OCI-LY7 (cell line): ENCODE measurements around the gene MEIS2. TPM values are rescaled to one million over a fixed set of nuclear protein-coding genes. Genes with fewer than 3 reads are reported as not detected.

Experiments used
- BruUV-seq: library from RNA; stranded (reverse); fragments of 400-500 nt; replicated peaks from 2 replicates; lab custom pipeline; 2021; lab: Mats Ljungman, UMichigan
- CTCF ChIA-PET: fragments of 300-600 bp; sonication (Branson Sonifier 250); formaldehyde crosslinking; loops from one replicate; lab custom pipeline; 2022; ENCODE audit warnings: antibody characterized with exemption; ENCODE audit not compliant: unreplicated experiment; lab: Charles Lee
- POLR2A ChIA-PET: fragments of 300-600 bp; sonication (Branson Sonifier 250); formaldehyde crosslinking; loops from one replicate; lab custom pipeline; 2022; ENCODE audit warnings: antibody characterized with exemption; lab: Charles Lee
- DNase-seq: peaks from one replicate; pipeline ENCODE4 v3.0.0-alpha.2; 2015; ENCODE audit warnings: low spot score
- H2AFZ ChIP-seq: fragments of 200-600 bp; sonication (generic), shearing (Covaris generic); 2 replicates; pipeline ENCODE4 v1.6.1; 2014; ENCODE audit warnings: mild to moderate bottlenecking, antibody characterized with exemption, low read length, moderate library complexity
- H3K27ac ChIP-seq: fragments of 200-600 bp; sonication (generic); 2 replicates; pipeline ENCODE4 v1.5.1; 2014; ENCODE audit warnings: mixed run types, low read depth, mild to moderate bottlenecking, moderate library complexity, low read length, inconsistent platforms; ENCODE audit not compliant: poor library complexity, severe bottlenecking
- H3K36me3 ChIP-seq: fragments of 200-600 bp; sonication (generic); 2 replicates; pipeline ENCODE4 v1.6.1; 2014; ENCODE audit warnings: mild to moderate bottlenecking, antibody characterized with exemption, low read length, moderate library complexity, mixed read lengths; ENCODE audit not compliant: insufficient read depth
- H3K4me1 ChIP-seq: fragments of 200-600 bp; sonication (generic); 2 replicates; pipeline ENCODE4 v1.5.1; 2014; ENCODE audit warnings: mild to moderate bottlenecking, low read length; ENCODE audit not compliant: insufficient read depth, poor library complexity, severe bottlenecking
- H3K4me2 ChIP-seq: fragments of 200-600 bp; sonication (generic); 2 replicates; pipeline ENCODE4 v1.6.1; 2014; ENCODE audit warnings: mild to moderate bottlenecking, low read length
- H3K4me3 ChIP-seq: fragments of 200-600 bp; sonication (generic); 2 replicates; pipeline ENCODE4 v1.5.1; 2014; ENCODE audit warnings: mild to moderate bottlenecking, low read depth, low read length; ENCODE audit not compliant: poor library complexity, severe bottlenecking
- H3K79me2 ChIP-seq: fragments of 200-600 bp; sonication (generic); 2 replicates; pipeline ENCODE4 v1.6.1; 2016; ENCODE audit warnings: low read depth, mild to moderate bottlenecking, low read length, moderate library complexity, mixed read lengths; ENCODE audit not compliant: insufficient read depth
- H3K9me2 ChIP-seq: fragments of 200-600 bp; sonication (generic); 2 replicates; pipeline ENCODE4 v1.6.1; 2016; ENCODE audit warnings: mild to moderate bottlenecking, low read length, mixed read lengths; ENCODE audit not compliant: insufficient read depth
- H3K9me3 ChIP-seq: fragments of 200-600 bp; sonication (generic); 2 replicates; pipeline ENCODE4 v1.6.1; 2014; ENCODE audit warnings: mild to moderate bottlenecking, mixed run types, low read length, mixed read lengths
- H4K20me1 ChIP-seq: fragments of 200-600 bp; sonication (generic); 2 replicates; pipeline ENCODE4 v1.6.1; 2014; ENCODE audit warnings: mild to moderate bottlenecking, antibody characterized with exemption, low read length, moderate library complexity, mixed read lengths; ENCODE audit not compliant: insufficient read depth
- CTCF ChIP-seq: fragments of 200-600 bp; sonication (generic); conservative IDR thresholded peaks from 2 replicates; pipeline ENCODE4 v1.5.1; 2014; ENCODE audit warnings: mild to moderate bottlenecking, antibody characterized with exemption, low read length, moderate library complexity, mixed read lengths
- EZH2phosphoT487 ChIP-seq: fragments of 200-600 bp; sonication (generic); IDR thresholded peaks from 2 replicates; pipeline ENCODE4 v1.6.1; 2018; ENCODE audit warnings: low read depth, borderline replicate concordance, mild to moderate bottlenecking, mixed run types, antibody characterized with exemption, low read length, moderate library complexity, mixed read lengths
- intact Hi-C: fragments of 100-400 bp; cut with micrococcal nuclease; formaldehyde crosslinking; loops from one replicate; pipeline ENCODE4 v1.10.0; 2022; ENCODE audit not compliant: unreplicated experiment
- total RNA-seq, 2 experiments: library from RNA; depleted of rRNA in 1 of 2; stranded (reverse); fragments of >200 nt in 1 of 2; shearing (Covaris generic) in 1 of 2; gene quantifications; 2 replicates each; pipeline ENCODE4 v1.2.3, GENCODE V29; 2014 to 2022

Gene MEIS2
- total RNA-seq, 2 experiments from 2014 or later: 31.0 to 35.8 TPM

- Histone ChIP-seq H3K27ac (no peak overlapping the region), H3K4me3 (no peak overlapping the region), H3K4me1 (no peaks in the 10 kb centered on the region), H2AFZ (no peak overlapping the region), H3K79me2 (no peaks in the 10 kb centered on the region), H4K20me1 (no peaks in the 10 kb centered on the region), H3K9me2 (no peaks in the 10 kb centered on the region), H3K36me3 (peaks cover 9% of the 10 kb centered on the region; the same call in 1 of the 2 replicates), H3K4me2 (no peak overlapping the region), H3K9me3 (no peaks in the 10 kb centered on the region)
- ChIA-PET CTCF (no interaction called here), POLR2A (interaction anchor here (1.3 kb wide), 1 partner anchor 15 kb away, joined by 3 read pairs; no protein-coding TSS in a partner anchor)
- TF ChIP-seq EZH2phosphoT487 (no peak), CTCF (no peak)
- DNase-seq: no peak
- BruUV-seq: no TSS peak
- intact Hi-C loops: no loop called here
Measured at GRCh38 chr15:36938764-36939163, 161.6 kb downstream of the MEIS2 start.

- Histone ChIP-seq H3K4me2 (no peak overlapping the region), H3K4me1 (no peaks in the 10 kb centered on the region), H3K79me2 (no peaks in the 10 kb centered on the region), H3K9me2 (no peaks in the 10 kb centered on the region), H3K9me3 (no peaks in the 10 kb centered on the region), H2AFZ (no peak overlapping the region), H3K4me3 (no peak overlapping the region), H3K27ac (no peak overlapping the region), H3K36me3 (peaks cover 9% of the 10 kb centered on the region; the same call in 1 of the 2 replicates), H4K20me1 (no peaks in the 10 kb centered on the region)
- intact Hi-C loops: no loop called here
- ChIA-PET POLR2A (interaction anchor here (0.7 to 1.3 kb wide), 2 partner anchors 16 to 22 kb away, joined by 3 read pairs; no protein-coding TSS in a partner anchor), CTCF (no interaction called here)
- DNase-seq: no peak
- TF ChIP-seq EZH2phosphoT487 (no peak), CTCF (no peak)
- no TSS peak for BruUV-seq
Measured at GRCh38 chr15:36938131-36938530, 162.2 kb downstream of the MEIS2 start.

- ChIA-PET CTCF (no interaction called here), POLR2A (no interaction called here)
- intact Hi-C loops: no loop called here
Measured at GRCh38 chr15:36936613-36937012, 163.7 kb downstream of the MEIS2 start.

More at GRCh38 chr15:36936613-36937012, 163.7 kb downstream of the MEIS2 start:
- H3K36me3 ChIP-seq: peaks cover 3% of the 10 kb centered on the region; the same call in 1 of the 2 replicates
- TF ChIP-seq CTCF: no peak
- no peak for TF ChIP-seq EZH2phosphoT487
- H3K4me1 ChIP-seq: no peaks in the 10 kb centered on the region
- H3K4me3 ChIP-seq: no peak overlapping the region
- no peaks in the 10 kb centered on the region for H3K9me2 ChIP-seq
- H4K20me1 ChIP-seq: no peaks in the 10 kb centered on the region
- H2AFZ ChIP-seq: no peak overlapping the region
- no peak overlapping the region for H3K27ac ChIP-seq
- H3K9me3 ChIP-seq: no peaks in the 10 kb centered on the region
- no peak for DNase-seq
- no TSS peak for BruUV-seq
- H3K79me2 ChIP-seq: no peaks in the 10 kb centered on the region
- no peak overlapping the region for H3K4me2 ChIP-seq
